PC-3 (cell line): ENCODE measurements around the gene PIGN.
A peak's percentile ranks its signal among the peaks of the same experiment; 100 is the strongest.

Experiments
- CTCF ChIP-seq: fragments of 300-600 bp; sonication (generic); conservative IDR thresholded peaks from 2 replicates; pipeline ENCODE4 v1.5.1; 2017; ENCODE audit warnings: antibody characterized with exemption, low read depth, mild to moderate bottlenecking, low read length
- EZH2 ChIP-seq: fragments of 300-600 bp; sonication (generic); IDR thresholded peaks from one replicate; pipeline ENCODE4 v1.6.1; 2017; ENCODE audit warnings: antibody characterized with exemption, mild to moderate bottlenecking, low read length; ENCODE audit not compliant: unreplicated experiment

GRCh38 chr18:62187543-62188510 lies 971 bp upstream of the PIGN start:
- TF ChIP-seq CTCF (peak; percentile 24; the same call in 1 of the 2 replicates), EZH2 (no peak)
